Stimulated activated CD4-positive, alpha-beta T cell treated with anti-CD3 and anti-CD28 coated beads, Interleukin-4, amount 100 ng/mL, for 4 hours (primary cell): ENCODE data around the gene MFAP2.
"Not testable (repeated sequence)": the region's sequence is repeated elsewhere in the genome, so short reads cannot be mapped to it uniquely, and the experiment has no call there.

ENCODE experiments used
- DNase-seq, 2 experiments: peaks; one replicate each; pipeline ENCODE4 v3.0.0-alpha.2; 2020

The MFAP2 gene

GRCh38 chr1:16978567-16979474, 1.6 kb downstream of the MFAP2 start:
- DNase-seq = no peak

GRCh38 chr1:16978139-16978538, 2.3 kb downstream of the MFAP2 start:
- DNase-seq = no peak

DNA sequence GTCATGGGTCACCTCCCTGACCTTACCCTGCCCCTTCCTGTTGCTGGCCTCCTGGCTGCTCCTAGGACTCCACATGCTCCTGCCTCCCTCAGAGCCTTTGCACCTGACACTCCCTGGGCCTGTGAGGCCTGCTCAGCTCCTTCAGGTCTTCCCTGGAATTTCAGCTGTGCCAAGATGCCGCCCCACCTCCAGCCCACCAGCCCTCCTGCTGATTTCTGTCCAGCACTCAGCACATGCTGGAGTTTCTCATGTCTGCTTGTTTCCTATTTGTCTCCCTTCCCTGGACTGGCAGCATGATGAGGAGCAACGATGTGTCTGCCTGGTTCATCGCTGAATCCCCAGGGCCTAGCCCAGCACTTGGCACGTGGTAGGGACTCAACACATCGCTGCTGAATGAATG, 3.0 kb downstream of the MFAP2 start:
- no peak for DNase-seq

DNA sequence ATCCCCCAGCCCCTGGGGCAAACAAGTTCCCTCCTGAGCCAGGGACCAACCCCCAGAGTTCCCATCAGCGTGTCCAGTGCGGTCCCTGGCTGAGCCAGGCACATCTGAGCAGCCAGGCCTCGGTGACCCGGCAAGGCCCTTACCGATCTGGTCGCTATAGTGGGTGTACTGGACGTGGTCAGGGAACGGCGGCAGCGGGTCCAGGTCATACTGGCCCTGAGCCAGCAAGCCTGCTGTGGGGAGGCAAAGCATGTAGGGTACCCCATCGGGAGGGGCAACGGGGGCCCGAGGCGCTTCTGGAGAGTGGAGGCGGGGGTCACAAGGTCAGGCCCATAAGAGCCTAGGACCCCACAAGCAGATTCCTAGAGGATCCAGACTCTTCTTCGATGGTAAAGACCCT, 3.5 kb downstream of the MFAP2 start:
- DNase-seq = no peak

DNA sequence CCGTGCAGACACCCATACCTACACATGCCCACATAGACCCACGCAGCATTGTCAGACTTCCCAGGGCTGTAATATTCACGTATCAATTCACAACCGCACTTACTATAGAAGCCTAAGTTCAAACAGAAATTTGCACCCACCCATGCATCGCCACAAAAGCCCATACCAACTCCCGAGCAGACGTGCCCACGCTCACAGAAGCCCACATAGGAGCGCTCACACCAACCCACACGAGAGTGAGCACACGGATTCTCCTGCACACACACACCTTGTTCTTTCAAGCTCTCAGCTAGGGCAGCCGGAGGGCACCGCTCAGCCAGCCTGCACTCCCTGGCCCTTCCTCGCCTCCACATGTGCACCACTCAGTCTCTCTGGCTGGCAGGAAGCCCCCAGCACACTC, 4.6 kb downstream of the MFAP2 start:
- DNase-seq = no peak

GRCh38 chr1:16975211-16975610, 5.2 kb downstream of the MFAP2 start:
- no peak for DNase-seq

DNA sequence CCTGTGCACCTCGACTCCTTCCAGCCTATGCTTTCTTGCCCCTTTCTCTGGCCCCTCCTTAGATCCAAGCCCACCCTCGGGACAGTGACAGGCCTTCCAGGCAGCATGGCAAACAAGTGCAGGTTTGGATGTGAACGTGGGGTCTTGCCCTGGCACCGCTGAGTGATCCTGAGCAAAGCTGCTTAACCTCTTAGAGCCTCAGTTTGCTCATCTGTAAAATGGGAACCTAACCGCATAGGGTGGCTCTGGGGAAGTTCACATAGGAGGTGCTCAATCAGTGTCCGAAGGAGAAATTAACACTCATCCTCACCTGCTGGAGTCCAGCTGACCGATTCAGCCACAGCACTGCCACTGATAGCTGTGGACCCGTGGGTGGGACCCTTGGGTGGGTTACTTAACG, 7.2 kb downstream of the MFAP2 start:
- DNase-seq = no peak

DNA sequence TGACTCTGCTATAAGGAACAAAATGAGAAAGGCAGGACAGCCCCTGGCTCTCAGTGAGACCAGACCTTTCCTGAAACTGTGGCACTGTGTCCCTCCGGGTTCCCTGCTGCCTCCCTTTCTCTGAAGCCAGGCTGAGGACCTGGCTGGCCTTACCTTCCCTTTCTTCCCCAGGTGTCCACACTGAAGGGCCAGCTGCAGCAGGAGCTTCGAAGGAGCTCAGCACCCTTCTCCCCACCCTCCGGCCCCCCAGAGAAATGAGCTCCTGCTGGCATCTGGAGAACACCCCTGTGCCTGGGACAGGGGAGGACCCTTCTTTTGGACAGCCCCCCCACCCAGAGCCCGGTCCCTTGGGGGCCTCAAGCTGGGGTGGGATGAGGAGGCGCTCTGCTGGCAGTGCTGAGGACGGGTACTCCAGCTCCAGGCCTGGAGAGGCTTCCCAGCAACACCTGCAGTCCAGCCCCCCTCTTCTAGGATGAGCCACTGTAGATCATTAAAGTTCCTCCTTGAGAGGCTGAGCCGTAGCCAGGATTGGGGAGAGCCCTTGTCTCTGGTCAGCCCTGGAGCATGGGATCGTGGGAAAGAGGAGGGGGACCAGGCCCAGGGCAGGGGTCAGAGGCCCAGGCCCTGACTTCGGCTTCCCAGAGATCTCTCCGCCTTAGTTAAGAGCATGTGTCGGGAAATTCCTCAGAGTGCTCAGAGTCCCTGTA, 8.1 kb downstream of the MFAP2 start:
- no peak for DNase-seq

GRCh38 chr1:16971341-16972188, 8.9 kb downstream of the MFAP2 start:
- DNase-seq = no peak

DNA sequence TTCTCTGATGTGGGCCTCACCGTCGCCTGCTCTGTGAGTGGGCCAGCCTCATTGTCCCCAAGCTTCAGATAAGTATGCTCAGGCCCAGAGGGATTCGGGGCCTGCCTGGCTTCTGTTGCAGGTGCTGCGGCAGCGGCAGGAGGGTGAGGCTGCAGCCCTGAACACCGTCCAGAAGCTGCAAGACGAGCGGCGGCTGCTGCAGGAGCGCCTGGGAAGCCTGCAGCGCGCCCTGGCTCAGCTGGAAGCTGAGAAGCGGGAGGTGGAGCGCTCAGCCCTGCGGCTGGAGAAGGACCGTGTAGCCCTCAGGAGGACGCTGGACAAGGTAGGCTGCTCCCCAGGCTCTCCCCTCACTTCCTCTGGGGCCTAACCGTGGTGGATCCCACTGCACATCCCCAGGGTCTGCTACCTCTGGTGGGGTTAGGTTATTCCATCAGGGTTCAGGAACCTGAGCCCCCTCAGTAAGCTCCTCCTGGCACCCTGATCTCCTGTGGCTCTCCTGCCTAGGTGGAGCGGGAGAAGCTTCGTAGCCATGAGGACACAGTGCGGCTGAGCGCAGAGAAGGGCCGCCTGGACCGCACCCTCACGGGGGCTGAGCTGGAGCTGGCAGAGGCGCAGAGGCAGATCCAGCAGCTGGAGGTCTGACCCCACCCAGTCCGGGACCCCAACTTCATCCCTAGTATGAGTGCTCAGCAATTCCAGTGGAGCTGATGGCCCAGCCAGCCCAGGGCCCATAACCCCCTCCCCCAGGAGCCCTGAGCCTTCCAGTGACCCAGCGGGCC, 10.1 kb downstream of the MFAP2 start:
- DNase-seq = no peak

GRCh38 chr1:16969651-16970050, 10.8 kb downstream of the MFAP2 start:
- DNase-seq = no peak

GRCh38 chr1:16969057-16969611, 11.3 kb downstream of the MFAP2 start:
- DNase-seq = no peak

DNA sequence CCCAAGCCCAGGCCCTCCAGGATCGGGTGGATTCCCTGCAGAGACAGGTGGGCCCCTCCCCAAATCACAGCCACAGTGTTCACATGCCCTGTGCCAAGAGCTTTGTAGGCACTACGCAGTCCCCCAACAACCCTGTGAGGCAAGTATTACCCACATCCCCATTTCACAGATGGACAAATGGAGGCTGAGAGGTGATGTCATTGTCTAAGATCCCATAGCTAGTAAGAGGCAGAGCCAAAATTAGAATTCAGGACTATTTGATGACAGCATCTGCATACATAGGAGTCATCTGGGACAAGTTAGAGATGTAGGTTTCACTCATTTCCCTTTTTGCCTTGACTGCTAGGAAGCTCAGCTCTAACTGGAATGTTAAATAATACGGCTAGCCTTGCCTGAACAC, 12.0 kb downstream of the MFAP2 start:
- DNase-seq = no peak

DNA sequence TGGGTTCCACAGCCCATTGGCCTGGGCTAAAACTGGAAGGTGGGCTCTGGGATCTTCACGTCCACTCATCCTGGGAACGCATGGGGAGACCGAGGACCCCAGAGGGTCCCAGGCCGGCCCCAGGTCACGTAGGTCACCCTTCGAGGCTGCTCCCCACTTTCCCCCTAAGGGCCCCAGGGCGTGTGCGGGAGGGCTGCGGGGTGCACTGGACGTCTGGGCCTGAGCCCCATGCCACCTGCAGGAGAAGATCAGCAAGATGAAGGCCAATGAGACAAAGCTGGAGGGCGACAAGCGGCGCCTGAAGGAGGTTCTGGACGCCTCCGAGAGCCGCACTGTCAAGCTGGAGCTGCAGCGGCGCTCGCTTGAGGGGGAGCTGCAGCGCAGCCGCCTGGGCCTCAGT, 12.5 kb downstream of the MFAP2 start:
- no peak for DNase-seq

- no peak for DNase-seq
Measured at GRCh38 chr1:16967095-16967575, 13.3 kb downstream of the MFAP2 start.

DNA sequence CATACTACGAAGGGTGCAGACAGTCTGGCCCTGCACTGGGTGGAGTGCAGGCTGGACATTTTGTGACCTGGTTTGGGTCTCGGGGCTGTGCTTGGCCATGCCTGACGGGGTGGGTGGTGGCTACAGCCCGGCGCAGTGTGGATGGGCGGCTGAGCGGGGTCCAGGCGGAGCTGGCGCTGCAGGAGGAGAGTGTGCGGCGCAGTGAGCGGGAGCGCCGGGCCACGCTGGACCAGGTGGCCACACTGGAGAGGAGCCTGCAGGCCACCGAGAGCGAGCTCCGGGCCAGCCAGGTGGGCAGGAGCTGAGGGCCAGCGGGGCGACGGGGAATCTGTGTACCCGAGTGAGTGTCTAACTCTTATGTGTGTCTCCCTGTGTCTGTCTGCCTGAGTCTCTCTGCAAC, 14.1 kb downstream of the MFAP2 start:
- no peak for DNase-seq

- no peak for DNase-seq
Measured at GRCh38 chr1:16965486-16966067, 14.8 kb downstream of the MFAP2 start.

DNA sequence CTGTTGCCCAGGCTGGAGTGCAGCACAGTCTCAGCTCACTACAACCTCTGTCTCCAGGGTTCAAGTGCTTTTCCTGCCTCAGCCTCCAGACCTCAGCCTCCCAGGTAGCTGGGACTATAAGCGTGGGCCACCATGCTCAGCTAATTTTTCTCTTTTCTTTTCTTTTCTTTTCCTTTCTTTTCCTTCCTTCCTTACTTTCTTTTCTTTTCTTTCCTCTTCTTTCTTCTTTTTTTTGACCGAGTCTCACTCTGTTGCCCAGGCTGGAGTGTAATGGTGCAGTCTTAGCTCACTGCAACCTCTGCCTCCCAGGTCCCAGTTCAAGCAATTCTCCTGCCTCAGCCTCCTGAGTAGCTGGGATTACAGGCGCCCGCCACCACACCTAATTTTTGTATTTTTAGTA, 16.3 kb downstream of the MFAP2 start:
- not testable (repeated sequence) for DNase-seq

- no peak for DNase-seq
Measured at GRCh38 chr1:16961297-16962133, 18.9 kb downstream of the MFAP2 start.

GRCh38 chr1:16960560-16961296, 19.7 kb downstream of the MFAP2 start:
- DNase-seq = peak; percentile 67 to 80
